Measurements from ENCODE around the gene SPOCK1.
"Not testable (repeated sequence)": the region's sequence is repeated elsewhere in the genome, so short reads cannot be mapped to it uniquely, and the experiment has no call there.

The SPOCK1 gene

GRCh38 chr5:136981936-136982335 lies 517.2 kb downstream of the SPOCK1 start:
- H3K27ac Mint-ChIP-seq: no peak overlapping the region
- DNase-seq (ENCODE audit: low spot score in 2 of 2): no peak
- H3K36me3 Mint-ChIP-seq: no peaks in the 10 kb centered on the region
- H3K27me3 Mint-ChIP-seq: no peaks in the 10 kb centered on the region
- no peaks in the 10 kb centered on the region for H3K9me3 Mint-ChIP-seq
- H3K4me3 Mint-ChIP-seq: no peak overlapping the region
- no peaks in the 10 kb centered on the region for H3K4me1 Mint-ChIP-seq
- ATAC-seq (ENCODE audit: low read depth): no peak

- Mint-ChIP-seq H3K9me3 (peaks cover 1% of the 10 kb centered on the region), H3K27me3 (no peaks in the 10 kb centered on the region), H3K36me3 (no peaks in the 10 kb centered on the region), H3K4me1 (no peaks in the 10 kb centered on the region), H3K4me3 (no peak overlapping the region), H3K27ac (no peak overlapping the region)
- ATAC-seq (ENCODE audit: low read depth) (no peak), DNase-seq (ENCODE audit: low spot score in 2 of 2) (no peak)
Observed at GRCh38 chr5:136979131-136979530, 520.0 kb downstream of the SPOCK1 start.

- ATAC-seq (ENCODE audit: low read depth): no peak
- Mint-ChIP-seq H3K27me3 (no peaks in the 10 kb centered on the region), H3K4me3 (no peak overlapping the region), H3K27ac (no peak overlapping the region), H3K9me3 (no peaks in the 10 kb centered on the region), H3K4me1 (no peaks in the 10 kb centered on the region), H3K36me3 (no peaks in the 10 kb centered on the region)
- no peak for DNase-seq (ENCODE audit: low spot score in 2 of 2)
Observed at GRCh38 chr5:136963504-136963903, 535.6 kb downstream of the SPOCK1 start.

DNA sequence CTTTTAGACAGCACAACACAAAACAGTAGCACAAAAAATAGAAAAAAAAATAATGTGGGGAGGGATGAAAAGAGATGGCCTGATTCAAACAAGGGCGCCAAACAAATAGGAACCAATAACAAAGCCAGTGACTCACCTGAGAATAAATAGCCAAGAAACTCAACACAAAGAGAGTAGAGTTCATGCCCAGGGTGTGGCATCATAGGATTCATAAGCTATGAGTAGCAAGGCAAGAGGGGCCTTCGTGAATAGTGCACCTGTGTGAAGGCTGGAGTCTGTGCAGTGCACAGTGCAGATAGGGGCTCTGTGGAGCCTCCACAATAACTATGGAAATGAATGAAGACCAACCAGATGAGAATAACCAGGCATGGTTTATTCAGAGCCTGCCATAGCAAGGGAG lies 541.7 kb downstream of the SPOCK1 start:
- Mint-ChIP-seq H3K36me3 (no peaks in the 10 kb centered on the region), H3K9me3 (peaks cover 2% of the 10 kb centered on the region), H3K4me3 (no peak overlapping the region), H3K27me3 (no peaks in the 10 kb centered on the region), H3K27ac (no peak overlapping the region), H3K4me1 (no peaks in the 10 kb centered on the region)
- ATAC-seq (ENCODE audit: low read depth) (no peak), DNase-seq (ENCODE audit: low spot score in 2 of 2) (no peak)

GRCh38 chr5:136954142-136954541 lies 545.0 kb downstream of the SPOCK1 start:
- not testable (repeated sequence) for H3K36me3 Mint-ChIP-seq; H3K27me3 Mint-ChIP-seq; H3K9me3 Mint-ChIP-seq; H3K4me3 Mint-ChIP-seq; H3K27ac Mint-ChIP-seq; H3K4me1 Mint-ChIP-seq; DNase-seq (ENCODE audit: low spot score in 2 of 2); ATAC-seq (ENCODE audit: low read depth)

GRCh38 chr5:136953346-136954069 lies 545.6 kb downstream of the SPOCK1 start:
- H3K27ac Mint-ChIP-seq; DNase-seq (ENCODE audit: low spot score in 2 of 2); ATAC-seq (ENCODE audit: low read depth); H3K4me3 Mint-ChIP-seq; H3K4me1 Mint-ChIP-seq; H3K27me3 Mint-ChIP-seq; H3K36me3 Mint-ChIP-seq; H3K9me3 Mint-ChIP-seq: not testable (repeated sequence)

GRCh38 chr5:136927571-136927970 lies 571.6 kb downstream of the SPOCK1 start:
- Mint-ChIP-seq H3K4me1 (no peaks in the 10 kb centered on the region), H3K9me3 (peaks cover 14% of the 10 kb centered on the region), H3K27me3 (peaks cover 1% of the 10 kb centered on the region), H3K27ac (no peak overlapping the region), H3K4me3 (no peak overlapping the region), H3K36me3 (no peaks in the 10 kb centered on the region)
- ATAC-seq (ENCODE audit: low read depth) (no peak), DNase-seq (ENCODE audit: low spot score in 2 of 2) (no peak)

GRCh38 chr5:136926073-136926472 lies 573.1 kb downstream of the SPOCK1 start:
- H3K27ac Mint-ChIP-seq: no peak overlapping the region
- H3K4me1 Mint-ChIP-seq: no peaks in the 10 kb centered on the region
- H3K27me3 Mint-ChIP-seq: no peaks in the 10 kb centered on the region
- no peak overlapping the region for H3K4me3 Mint-ChIP-seq
- ATAC-seq (ENCODE audit: low read depth) (no peak), DNase-seq (ENCODE audit: low spot score in 2 of 2) (no peak)
- H3K36me3 Mint-ChIP-seq: no peaks in the 10 kb centered on the region
- H3K9me3 Mint-ChIP-seq: peaks cover 11% of the 10 kb centered on the region

Measured in memory B cell (primary cell).